Measurements from ENCODE around the gene ELF3. TPM values are rescaled to one million over a fixed set of nuclear protein-coding genes. Genes with fewer than 3 reads are reported as not detected.

The ELF3 gene
- total and polyA plus RNA-seq, 2 of the 13 experiments (the other 11 are each of a cell fraction or from before 2014, with no cell fraction given), result 11.5 to 55.1 TPM

DNA sequence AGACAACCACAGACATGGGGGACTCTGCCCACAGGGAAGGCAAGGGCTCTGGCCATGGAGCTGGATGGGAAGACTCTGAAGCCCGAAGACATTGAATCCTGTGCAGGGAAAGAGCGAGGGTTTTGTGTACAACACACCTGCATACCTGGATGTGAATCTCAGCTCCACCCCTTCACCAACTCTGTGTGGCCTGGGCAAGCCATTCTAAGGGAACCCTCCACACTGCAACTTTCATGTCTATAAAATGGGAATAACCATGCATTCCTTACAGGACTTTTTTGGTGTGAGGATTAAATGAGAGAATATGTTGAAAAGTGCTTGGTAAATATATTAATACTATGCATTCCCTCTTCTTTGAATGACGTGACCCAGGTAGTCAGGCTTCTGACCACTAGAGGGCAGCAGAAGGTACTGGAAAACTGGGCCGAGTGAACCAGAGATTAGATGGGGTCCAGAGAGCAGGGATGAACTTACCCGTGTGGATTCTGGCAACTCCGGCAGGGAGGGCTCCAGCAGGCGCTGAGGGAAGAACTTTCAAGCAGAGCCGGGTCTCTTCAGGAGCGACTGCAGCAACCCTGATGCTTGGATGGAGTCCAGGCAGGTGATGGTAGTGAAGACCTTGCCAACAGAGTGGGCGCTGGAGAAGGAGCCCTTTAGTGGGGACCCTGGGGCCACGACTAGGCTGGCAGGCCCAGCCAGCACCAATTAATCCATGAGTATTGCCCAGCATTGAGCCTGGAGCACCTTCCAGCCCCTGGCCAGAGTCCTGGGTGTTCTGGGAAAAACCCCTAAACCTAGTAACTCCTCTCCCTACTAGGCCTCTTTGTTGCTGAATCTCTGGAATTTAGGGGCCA, 834 bp upstream of the ELF3 start (continued):
- TF ChIP-seq, protein P1, sequence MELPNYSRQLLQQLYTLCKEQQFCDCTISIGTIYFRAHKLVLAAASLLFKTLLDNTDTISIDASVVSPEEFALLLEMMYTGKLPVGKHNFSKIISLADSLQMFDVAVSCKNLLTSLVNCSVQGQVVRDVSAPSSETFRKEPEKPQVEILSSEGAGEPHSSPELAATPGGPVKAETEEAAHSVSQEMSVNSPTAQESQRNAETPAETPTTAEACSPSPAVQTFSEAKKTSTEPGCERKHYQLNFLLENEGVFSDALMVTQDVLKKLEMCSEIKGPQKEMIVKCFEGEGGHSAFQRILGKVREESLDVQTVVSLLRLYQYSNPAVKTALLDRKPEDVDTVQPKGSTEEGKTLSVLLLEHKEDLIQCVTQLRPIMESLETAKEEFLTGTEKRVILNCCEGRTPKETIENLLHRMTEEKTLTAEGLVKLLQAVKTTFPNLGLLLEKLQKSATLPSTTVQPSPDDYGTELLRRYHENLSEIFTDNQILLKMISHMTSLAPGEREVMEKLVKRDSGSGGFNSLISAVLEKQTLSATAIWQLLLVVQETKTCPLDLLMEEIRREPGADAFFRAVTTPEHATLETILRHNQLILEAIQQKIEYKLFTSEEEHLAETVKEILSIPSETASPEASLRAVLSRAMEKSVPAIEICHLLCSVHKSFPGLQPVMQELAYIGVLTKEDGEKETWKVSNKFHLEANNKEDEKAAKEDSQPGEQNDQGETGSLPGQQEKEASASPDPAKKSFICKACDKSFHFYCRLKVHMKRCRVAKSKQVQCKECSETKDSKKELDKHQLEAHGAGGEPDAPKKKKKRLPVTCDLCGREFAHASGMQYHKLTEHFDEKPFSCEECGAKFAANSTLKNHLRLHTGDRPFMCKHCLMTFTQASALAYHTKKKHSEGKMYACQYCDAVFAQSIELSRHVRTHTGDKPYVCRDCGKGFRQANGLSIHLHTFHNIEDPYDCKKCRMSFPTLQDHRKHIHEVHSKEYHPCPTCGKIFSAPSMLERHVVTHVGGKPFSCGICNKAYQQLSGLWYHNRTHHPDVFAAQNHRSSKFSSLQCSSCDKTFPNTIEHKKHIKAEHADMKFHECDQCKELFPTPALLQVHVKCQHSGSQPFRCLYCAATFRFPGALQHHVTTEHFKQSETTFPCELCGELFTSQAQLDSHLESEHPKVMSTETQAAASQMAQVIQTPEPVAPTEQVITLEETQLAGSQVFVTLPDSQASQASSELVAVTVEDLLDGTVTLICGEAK (IDR thresholded peaks at IDR 0.05), result no peak
- TF ChIP-seq, protein P1 (CRISPR knock-in tag; IDR thresholded peaks at IDR 0.05), result no peak
- no peak for TF ChIP-seq ZNF773 (CRISPR knock-in tag; IDR thresholded peaks at IDR 0.05; ENCODE audit: borderline replicate concordance)
- no peak for TF ChIP-seq IRF2 (CRISPR knock-in tag; IDR thresholded peaks at IDR 0.05)
- TF ChIP-seq RXRB (CRISPR knock-in tag; IDR thresholded peaks at IDR 0.05; ENCODE audit: borderline replicate concordance), result 0 out of 2 replicates have a peak, but pooled peaks have one; percentile 28
- TF ChIP-seq, protein P2, sequence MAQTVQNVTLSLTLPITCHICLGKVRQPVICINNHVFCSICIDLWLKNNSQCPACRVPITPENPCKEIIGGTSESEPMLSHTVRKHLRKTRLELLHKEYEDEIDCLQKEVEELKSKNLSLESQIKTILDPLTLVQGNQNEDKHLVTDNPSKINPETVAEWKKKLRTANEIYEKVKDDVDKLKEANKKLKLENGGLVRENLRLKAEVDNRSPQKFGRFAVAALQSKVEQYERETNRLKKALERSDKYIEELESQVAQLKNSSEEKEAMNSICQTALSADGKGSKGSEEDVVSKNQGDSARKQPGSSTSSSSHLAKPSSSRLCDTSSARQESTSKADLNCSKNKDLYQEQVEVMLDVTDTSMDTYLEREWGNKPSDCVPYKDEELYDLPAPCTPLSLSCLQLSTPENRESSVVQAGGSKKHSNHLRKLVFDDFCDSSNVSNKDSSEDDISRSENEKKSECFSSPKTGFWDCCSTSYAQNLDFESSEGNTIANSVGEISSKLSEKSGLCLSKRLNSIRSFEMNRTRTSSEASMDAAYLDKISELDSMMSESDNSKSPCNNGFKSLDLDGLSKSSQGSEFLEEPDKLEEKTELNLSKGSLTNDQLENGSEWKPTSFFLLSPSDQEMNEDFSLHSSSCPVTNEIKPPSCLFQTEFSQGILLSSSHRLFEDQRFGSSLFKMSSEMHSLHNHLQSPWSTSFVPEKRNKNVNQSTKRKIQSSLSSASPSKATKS (CRISPR knock-in tag; IDR thresholded peaks at IDR 0.05), result no peak
- no peak for TF ChIP-seq ZMYM4 (CRISPR knock-in tag; IDR thresholded peaks at IDR 0.05)
- no peak for TF ChIP-seq FOXM1 (CRISPR knock-in tag; IDR thresholded peaks at IDR 0.05)
- TF ChIP-seq ZNF253 (CRISPR knock-in tag; IDR thresholded peaks at IDR 0.05; ENCODE audit: borderline replicate concordance), result no peak
- 0 out of 2 replicates have a peak, but pooled peaks have one; percentile 22 for TF ChIP-seq ZNF614 (CRISPR knock-in tag; IDR thresholded peaks at IDR 0.05; ENCODE audit: borderline replicate concordance)
- TF ChIP-seq ELF4 (CRISPR knock-in tag; IDR thresholded peaks at IDR 0.05; ENCODE audit: borderline replicate concordance), result no peak
- no peak for TF ChIP-seq AGO1 (IDR thresholded peaks at IDR 0.05; ENCODE audit: low read depth, low read length, poor library complexity, severe bottlenecking)
- no peak for TF ChIP-seq ZNF256 (CRISPR knock-in tag; conservative IDR thresholded peaks at IDR 0.05)
- no peak; the same call in 1 of the 2 replicates for TF ChIP-seq ARID2 (CRISPR knock-in tag; IDR thresholded peaks at IDR 0.05; ENCODE audit: borderline replicate concordance)
- no peak for TF ChIP-seq FOXP1 (IDR thresholded peaks at IDR 0.05)
- TF ChIP-seq FOXP1 (CRISPR knock-in tag; IDR thresholded peaks at IDR 0.05), result no peak
- TF ChIP-seq HNRNPLL (IDR thresholded peaks at IDR 0.05; ENCODE audit: low read depth, low read length, poor library complexity, severe bottlenecking), result no peak
- no peak for TF ChIP-seq SP4 (CRISPR knock-in tag; IDR thresholded peaks at IDR 0.05)
- TF ChIP-seq ZNF354B (CRISPR knock-in tag; IDR thresholded peaks at IDR 0.05), result no peak
